H1 (cell line): ENCODE measurements around the gene FOXS1. TPM values are rescaled to one million over a fixed set of nuclear protein-coding genes. Genes with fewer than 3 reads are reported as not detected.
"Not testable (repeated sequence)": the region's sequence is repeated elsewhere in the genome, so short reads cannot be mapped to it uniquely, and the experiment has no call there.

Experiments
- CTCF ChIA-PET: fragments of 300-600 bp; sonication (Branson Sonifier 250); formaldehyde crosslinking; loops from one replicate; lab custom pipeline; 2021; ENCODE audit not compliant: partially characterized antibody; lab: Charles Lee
- POLR2A ChIA-PET: fragments of 300-600 bp; sonication (Branson Sonifier 250); formaldehyde crosslinking; loops from one replicate; lab custom pipeline; 2021; ENCODE audit warnings: inconsistent platforms; ENCODE audit not compliant: partially characterized antibody; lab: Charles Lee
- DNase-seq, 2 experiments: peaks; one replicate each; pipeline versions ENCODE4 v3.0.0 to v3.0.0-alpha.2; 2010 to 2022; ENCODE audit warnings: low spot score in 2 of 2, low read depth in 1 of 2, mixed read lengths in 1 of 2
- FAIRE-seq: peaks from 2 replicates; lab custom pipeline; 2011; peaks lifted over from hg19 to GRCh38; lab: Jason Lieb, UNC
- H2AFZ ChIP-seq: 2 replicates; pipeline ENCODE4 v1.8.1; 2012; ENCODE audit warnings: low read length, inconsistent platforms
- H2AK5ac ChIP-seq: 2 replicates; pipeline ENCODE4 v1.6.1; 2013; ENCODE audit warnings: low read depth, low read length
- H2BK120ac ChIP-seq: replicated peaks from 2 replicates; pipeline ENCODE3; 2013; ENCODE audit warnings: low read depth, low read length, inconsistent platforms
- H2BK12ac ChIP-seq: 2 replicates; pipeline ENCODE4 v1.6.1; 2013; ENCODE audit warnings: low read depth, low read length
- H2BK15ac ChIP-seq: 2 replicates; pipeline ENCODE4 v1.6.1; 2013; ENCODE audit warnings: low read length
- H2BK20ac ChIP-seq: 2 replicates; pipeline ENCODE4 v1.6.1; 2013; ENCODE audit warnings: low read length
- H2BK5ac ChIP-seq: 2 replicates; pipeline ENCODE4 v1.6.1; 2013; ENCODE audit warnings: low read depth, low read length
- H3K14ac ChIP-seq: 2 replicates; pipeline ENCODE4 v1.6.1; 2013; ENCODE audit warnings: inconsistent platforms; ENCODE audit not compliant: insufficient read length
- H3K18ac ChIP-seq: 2 replicates; pipeline ENCODE4 v1.6.1; 2013; ENCODE audit warnings: low read length; ENCODE audit errors: extremely low read depth
- H3K23ac ChIP-seq: 2 replicates; pipeline ENCODE4 v1.6.1; 2013; ENCODE audit warnings: inconsistent platforms; ENCODE audit not compliant: insufficient read length
- H3K23me2 ChIP-seq: 2 replicates; pipeline ENCODE4 v1.6.1; 2013; ENCODE audit warnings: low read depth, low read length
- H3K27ac ChIP-seq: 2 replicates; pipeline ENCODE4 v1.6.1; 2011; ENCODE audit warnings: low read depth, low read length, inconsistent platforms
- H3K27me3 ChIP-seq, 4 experiments: replicated peaks in 1 of 4; 1 replicate in 1 of 4; 2 replicates in 3 of 4; pipeline versions ENCODE4 v1.6.1 to v1.8.1; 2011 to 2013; ENCODE audit warnings: low read length in 3 of 4, mild to moderate bottlenecking in 3 of 4, inconsistent platforms in 2 of 4, mixed read lengths in 2 of 4, moderate library complexity in 1 of 4; ENCODE audit not compliant: control insufficient read depth in 3 of 4, insufficient read depth in 3 of 4; ENCODE audit errors: extremely low read depth in 1 of 4
- H3K36me3 ChIP-seq, 4 experiments: 2 replicates each; pipeline versions ENCODE4 v1.6.1 to v1.8.1; 2011 to 2013; ENCODE audit warnings: mild to moderate bottlenecking in 4 of 4, low read length in 3 of 4, moderate library complexity in 2 of 4, control low read depth in 1 of 4, inconsistent platforms in 1 of 4; ENCODE audit not compliant: insufficient read depth in 4 of 4, control insufficient read depth in 2 of 4
- H3K4ac ChIP-seq: replicated peaks from 2 replicates; pipeline ENCODE3; 2013; ENCODE audit warnings: low read length, low read depth, mixed read lengths, inconsistent platforms; ENCODE audit not compliant: insufficient read length
- H3K4me1 ChIP-seq, 4 experiments: replicated peaks in 1 of 4; 1 replicate in 1 of 4; 2 replicates in 3 of 4; pipeline versions ENCODE4 v1.6.1 to v1.8.1; 2011 to 2013; ENCODE audit warnings: low read length in 3 of 4, inconsistent platforms in 2 of 4, mixed read lengths in 1 of 4; ENCODE audit not compliant: insufficient read depth in 4 of 4, control insufficient read depth in 3 of 4
- H3K4me2 ChIP-seq, 2 experiments: 2 replicates each; pipeline versions ENCODE4 v1.6.1 to v1.8.1; 2011 to 2013; ENCODE audit warnings: low read depth in 2 of 2, low read length in 2 of 2, control low read depth in 1 of 2, inconsistent platforms in 1 of 2, mild to moderate bottlenecking in 1 of 2; ENCODE audit not compliant: insufficient read depth in 1 of 2
- H3K4me3 ChIP-seq, 4 experiments: fragments of 200-600, 300-600 bp in 1 of 4; sonication (generic), shearing (Covaris generic), sonication (Bioruptor Twin) in 1 of 4; 2 replicates each; pipeline versions ENCODE4 v1.5.1 to v1.8.1; 2011 to 2016; ENCODE audit warnings: low read length in 4 of 4, low read depth in 3 of 4, control low read depth in 2 of 4, inconsistent platforms in 2 of 4, mild to moderate bottlenecking in 2 of 4, mixed read lengths in 1 of 4, moderate library complexity in 1 of 4; ENCODE audit not compliant: insufficient read depth in 2 of 4; ENCODE audit errors: extremely low read depth in 1 of 4
- H3K56ac ChIP-seq: replicated peaks from 2 replicates; pipeline ENCODE3; 2013; ENCODE audit warnings: low read depth, mild to moderate bottlenecking, mixed read lengths, low read length, inconsistent platforms; ENCODE audit not compliant: insufficient read length
- H3K79me1 ChIP-seq: 2 replicates; pipeline ENCODE4 v1.6.1; 2013; ENCODE audit warnings: low read depth, low read length, control low read depth
- H3K79me2 ChIP-seq, 2 experiments: 2 replicates each; pipeline versions ENCODE4 v1.6.1 to v1.8.1; 2012 to 2013; ENCODE audit warnings: low read length in 2 of 2, mild to moderate bottlenecking in 2 of 2, inconsistent platforms in 1 of 2; ENCODE audit not compliant: insufficient read depth in 2 of 2, control insufficient read depth in 1 of 2
- H3K9ac ChIP-seq, 4 experiments: replicated peaks in 1 of 4; 1 replicate in 1 of 4; 2 replicates in 3 of 4; pipeline versions ENCODE4 v1.6.1 to v1.8.1; 2011 to 2013; ENCODE audit warnings: low read depth in 3 of 4, low read length in 3 of 4, control low read depth in 2 of 4, mild to moderate bottlenecking in 2 of 4, moderate library complexity in 2 of 4, inconsistent platforms in 1 of 4; ENCODE audit errors: extremely low read depth in 1 of 4
- H3K9me3 ChIP-seq, 2 experiments: 2 replicates each; pipeline versions ENCODE4 v1.6.1 to v1.8.1; 2012 to 2013; ENCODE audit warnings: mild to moderate bottlenecking in 2 of 2, moderate library complexity in 2 of 2, control low read depth in 1 of 2, inconsistent platforms in 1 of 2, low read depth in 1 of 2, low read length in 1 of 2, mixed read lengths in 1 of 2; ENCODE audit not compliant: insufficient read depth in 2 of 2
- H4K20me1 ChIP-seq, 2 experiments: replicated peaks in 1 of 2; 2 replicates each; pipeline versions ENCODE3 to v1.8.1; 2011 to 2013; ENCODE audit warnings: inconsistent platforms in 2 of 2, low read length in 2 of 2, mild to moderate bottlenecking in 1 of 2; ENCODE audit not compliant: insufficient read depth in 2 of 2, control insufficient read depth in 1 of 2
- H4K5ac ChIP-seq: 2 replicates; pipeline ENCODE4 v1.6.1; 2013; ENCODE audit warnings: low read length, low read depth, mixed read lengths, inconsistent platforms; ENCODE audit not compliant: insufficient read length
- H4K8ac ChIP-seq: 2 replicates; pipeline ENCODE4 v1.8.0; 2013; ENCODE audit warnings: mild to moderate bottlenecking, moderate library complexity, low read length, inconsistent platforms; ENCODE audit not compliant: insufficient read depth; ENCODE audit errors: extremely low read depth
- H4K91ac ChIP-seq: replicated peaks from 2 replicates; pipeline ENCODE3; 2013; ENCODE audit warnings: low read length, mixed read lengths, inconsistent platforms; ENCODE audit not compliant: insufficient read length
- WGBS, 2 experiments: shearing (Covaris generic) in 1 of 2; methylation state at CpG; one replicate each; pipeline versions ENCODE4 v1.1.6 to v1.1.7; 2013 to 2015; ENCODE audit warnings: low lambda C conversion rate in 2 of 2, mixed read lengths in 2 of 2, inconsistent platforms in 1 of 2, low coverage in 1 of 2, missing lambda C conversion rate in 1 of 2; ENCODE audit not compliant: insufficient replicate concordance in 2 of 2, insufficient coverage in 1 of 2, insufficient read length in 1 of 2; ENCODE audit errors: extremely low coverage in 1 of 2, missing lambda C conversion rate in 1 of 2; 5-methylcytosine and 5-hydroxymethylcytosine counted together
- polyA plus RNA-seq, 7 experiments: library from polyadenylated mRNA; depleted of rRNA in 3 of 7; stranded (reverse) in 5 of 7; unstranded in 2 of 7; fragments of >200 nt in 5 of 7; fragments of 200-250 nt in 2 of 7; gene quantifications; 1 replicate in 5 of 7; 2 replicates in 1 of 7; 4 replicates in 1 of 7; pipeline versions ENCODE4 v1.2.1 to v1.2.3, GENCODE V29; 2011 to 2013; ENCODE audit warnings: missing spikeins in 2 of 7, mixed read lengths in 2 of 7
- total RNA-seq: library from RNA; stranded (reverse); fragmentation: NEBNext Ultra II Directional; extraction: Animal tissue kit (Norgen Biotek cat#: 25700); gene quantifications from 2 replicates; pipeline ENCODE4 v1.2.1, GENCODE V29; 2021

FOXS1 gene
- total and polyA plus RNA-seq, 2 of the 8 experiments (the other 6 are each of a cell fraction or from before 2014, with no cell fraction given) = 0.45 TPM; not detected in 1

DNA sequence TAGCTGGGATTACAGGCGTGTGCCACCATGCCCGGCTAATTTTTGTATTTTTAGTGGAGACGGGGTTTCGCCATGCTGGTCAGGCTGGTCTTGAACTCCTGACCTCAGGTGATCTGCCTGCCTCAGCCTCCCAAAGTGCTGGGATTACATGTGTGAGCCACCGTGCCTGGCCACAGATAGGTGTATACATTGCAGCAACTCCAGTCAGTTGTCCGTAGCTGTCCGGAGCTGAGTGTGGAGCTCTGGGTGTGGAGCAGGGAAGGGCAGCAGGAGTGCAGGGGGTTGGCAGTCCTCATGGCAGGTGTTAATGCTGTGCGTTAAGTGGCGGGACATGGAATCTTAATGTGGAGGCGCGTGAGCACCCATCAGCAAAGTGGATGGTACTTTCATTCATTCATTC lies 17.4 kb downstream of the FOXS1 start:
- H3K4me1 ChIP-seq, H2AK5ac ChIP-seq, H4K91ac ChIP-seq, H3K79me1 ChIP-seq, DNase-seq, H3K27me3 ChIP-seq, H3K4ac ChIP-seq, H3K36me3 ChIP-seq, H3K18ac ChIP-seq, H3K79me2 ChIP-seq, H3K56ac ChIP-seq, H2AFZ ChIP-seq, H3K27ac ChIP-seq, H2BK120ac ChIP-seq, H3K9ac ChIP-seq, H3K4me3 ChIP-seq, H3K9me3 ChIP-seq, H4K8ac ChIP-seq, FAIRE-seq, H4K5ac ChIP-seq, H4K20me1 ChIP-seq, H3K4me2 ChIP-seq, H2BK20ac ChIP-seq, POLR2A ChIA-PET, H2BK12ac ChIP-seq, H3K14ac ChIP-seq, H2BK15ac ChIP-seq, H3K23me2 ChIP-seq, H2BK5ac ChIP-seq, H3K23ac ChIP-seq: not testable (repeated sequence)
- 97% methylated on average over 11 of the region's 11 CpGs; no CpG with 5 or more reads in 1 of the 2 experiments for WGBS, 2 experiments
- CTCF ChIA-PET = interaction anchor here (1.3 to 6.6 kb wide), 2 partner anchors 24 to 29 kb away, joined by 3 to 65 read pairs; no protein-coding TSS in a partner anchor
